ENCODE measurements around the gene GRM4. TPM values are rescaled to one million over a fixed set of nuclear protein-coding genes. Genes with fewer than 3 reads are reported as not detected.

The GRM4 gene
- total RNA-seq, 1 experiment from 2014 or later = 0.41 TPM

GRCh38 chr6:34172961-34173775 lies 27.3 kb upstream of the GRM4 start:
- intact Hi-C loops (cut with micrococcal nuclease; ENCODE audit: unreplicated experiment) = no loop called here
- ChIA-PET POLR2A (ENCODE audit: low non-redundant PET) (no interaction called here), CTCF (no interaction called here)
- Histone ChIP-seq H3K27ac (ENCODE audit: low read depth, low read length, poor library complexity, severe bottlenecking) (no peak overlapping the region), H3K9me3 (ENCODE audit: low read depth, low read length, poor library complexity, severe bottlenecking) (no peaks in the 10 kb centered on the region), H3K4me3 (ENCODE audit: low read depth, low read length, poor library complexity, severe bottlenecking) (no peak overlapping the region), H3K4me1 (ENCODE audit: insufficient read depth, low read length, poor library complexity, severe bottlenecking) (no peaks in the 10 kb centered on the region), H3K27me3 (replicated peaks; ENCODE audit: insufficient read depth, low read depth, low read length, poor library complexity) (no peaks in the 10 kb centered on the region), H3K36me3 (ENCODE audit: insufficient read depth, low read length, poor library complexity, severe bottlenecking) (no peaks in the 10 kb centered on the region)
- no peak for DNase-seq (ENCODE audit: low spot score)
- no TSS peak for BruUV-seq (replicated peaks)
- TF ChIP-seq EZH2 (IDR thresholded peaks at IDR 0.05; ENCODE audit: borderline replicate concordance, low read depth, low read length, poor library complexity, severe bottlenecking) = no peak
- no peak for TF ChIP-seq CTCF (conservative IDR thresholded peaks at IDR 0.05; ENCODE audit: low read depth, low read length)

GRCh38 chr6:34170346-34170745 lies 24.5 kb upstream of the GRM4 start:
- no peaks in the 10 kb centered on the region for H3K27me3 ChIP-seq (replicated peaks; ENCODE audit: insufficient read depth, low read depth, low read length, poor library complexity)
- DNase-seq (ENCODE audit: low spot score) = no peak
- ChIA-PET POLR2A (ENCODE audit: low non-redundant PET) (no interaction called here), CTCF (no interaction called here)
- TF ChIP-seq CTCF (conservative IDR thresholded peaks at IDR 0.05; ENCODE audit: low read depth, low read length) (no peak), EZH2 (IDR thresholded peaks at IDR 0.05; ENCODE audit: borderline replicate concordance, low read depth, low read length, poor library complexity, severe bottlenecking) (no peak)
- no peaks in the 10 kb centered on the region for H3K4me1 ChIP-seq (ENCODE audit: insufficient read depth, low read length, poor library complexity, severe bottlenecking)
- no peak overlapping the region for H3K27ac ChIP-seq (ENCODE audit: low read depth, low read length, poor library complexity, severe bottlenecking)
- H3K36me3 ChIP-seq (ENCODE audit: insufficient read depth, low read length, poor library complexity, severe bottlenecking) = no peaks in the 10 kb centered on the region
- BruUV-seq (replicated peaks) = no TSS peak
- intact Hi-C loops (cut with micrococcal nuclease; ENCODE audit: unreplicated experiment) = no loop called here
- H3K4me3 ChIP-seq (ENCODE audit: low read depth, low read length, poor library complexity, severe bottlenecking) = no peak overlapping the region
- no peaks in the 10 kb centered on the region for H3K9me3 ChIP-seq (ENCODE audit: low read depth, low read length, poor library complexity, severe bottlenecking)

DNA sequence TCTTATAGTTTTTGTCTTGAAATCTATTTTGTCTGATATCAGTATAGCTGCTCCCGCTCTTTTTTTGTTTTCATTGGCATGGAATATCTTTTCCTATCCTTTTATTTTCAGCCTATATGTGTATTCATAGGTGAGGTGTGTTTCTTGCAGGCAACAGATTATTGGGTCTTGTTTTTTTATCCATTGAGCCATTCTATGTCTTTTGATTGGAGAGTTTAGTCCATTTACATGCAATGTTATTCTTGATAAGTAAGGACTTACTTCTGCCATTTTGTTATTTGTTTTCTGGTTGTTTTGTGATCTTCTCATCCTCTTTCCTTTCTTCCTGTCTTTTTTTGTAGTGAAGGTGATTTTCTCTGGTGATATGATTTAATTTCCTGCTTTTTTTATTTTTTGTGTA lies 24.0 kb upstream of the GRM4 start:
- no TSS peak for BruUV-seq (replicated peaks)
- intact Hi-C loops (cut with micrococcal nuclease; ENCODE audit: unreplicated experiment) = loop anchor here (10.0 kb wide), 1 partner anchor 445 kb away; no protein-coding TSS in a partner anchor

More for the DNA sequence above, 24.0 kb upstream of the GRM4 start:
- Histone ChIP-seq H3K27ac (ENCODE audit: low read depth, low read length, poor library complexity, severe bottlenecking) (no peak overlapping the region), H3K4me1 (ENCODE audit: insufficient read depth, low read length, poor library complexity, severe bottlenecking) (no peaks in the 10 kb centered on the region), H3K27me3 (replicated peaks; ENCODE audit: insufficient read depth, low read depth, low read length, poor library complexity) (no peaks in the 10 kb centered on the region), H3K4me3 (ENCODE audit: low read depth, low read length, poor library complexity, severe bottlenecking) (no peak overlapping the region), H3K9me3 (ENCODE audit: low read depth, low read length, poor library complexity, severe bottlenecking) (no peaks in the 10 kb centered on the region), H3K36me3 (ENCODE audit: insufficient read depth, low read length, poor library complexity, severe bottlenecking) (no peaks in the 10 kb centered on the region)
- no peak for TF ChIP-seq EZH2 (IDR thresholded peaks at IDR 0.05; ENCODE audit: borderline replicate concordance, low read depth, low read length, poor library complexity, severe bottlenecking)
- TF ChIP-seq CTCF (conservative IDR thresholded peaks at IDR 0.05; ENCODE audit: low read depth, low read length) = no peak
- POLR2A ChIA-PET (ENCODE audit: low non-redundant PET) = no interaction called here
- CTCF ChIA-PET = no interaction called here
- DNase-seq (ENCODE audit: low spot score) = no peak
